ENCODE measurements around the gene IFI44.

Gene IFI44

DNA sequence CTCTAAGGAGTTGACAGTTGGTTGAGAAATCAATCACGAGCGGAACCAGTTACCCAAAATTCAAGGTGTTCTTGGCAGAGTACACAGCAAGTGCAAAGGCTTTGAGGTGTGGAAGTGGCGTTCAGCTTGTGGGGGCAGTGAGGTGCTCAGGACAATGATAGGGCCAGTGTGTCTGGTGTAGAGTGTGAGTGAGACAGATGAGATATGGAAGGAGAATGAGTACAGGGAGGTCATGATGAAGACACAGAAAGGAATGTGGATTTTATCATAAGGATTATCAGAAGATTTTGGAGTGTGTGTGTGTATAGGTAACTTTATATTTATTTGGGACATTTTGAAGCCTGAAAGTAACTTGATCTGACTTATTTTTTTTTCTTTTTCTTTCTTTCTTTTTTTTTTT is 40.9 kb downstream of the IFI44 start:
- no peak for DNase-seq (ENCODE audit: low spot score)
- TF ChIP-seq, protein P1, sequence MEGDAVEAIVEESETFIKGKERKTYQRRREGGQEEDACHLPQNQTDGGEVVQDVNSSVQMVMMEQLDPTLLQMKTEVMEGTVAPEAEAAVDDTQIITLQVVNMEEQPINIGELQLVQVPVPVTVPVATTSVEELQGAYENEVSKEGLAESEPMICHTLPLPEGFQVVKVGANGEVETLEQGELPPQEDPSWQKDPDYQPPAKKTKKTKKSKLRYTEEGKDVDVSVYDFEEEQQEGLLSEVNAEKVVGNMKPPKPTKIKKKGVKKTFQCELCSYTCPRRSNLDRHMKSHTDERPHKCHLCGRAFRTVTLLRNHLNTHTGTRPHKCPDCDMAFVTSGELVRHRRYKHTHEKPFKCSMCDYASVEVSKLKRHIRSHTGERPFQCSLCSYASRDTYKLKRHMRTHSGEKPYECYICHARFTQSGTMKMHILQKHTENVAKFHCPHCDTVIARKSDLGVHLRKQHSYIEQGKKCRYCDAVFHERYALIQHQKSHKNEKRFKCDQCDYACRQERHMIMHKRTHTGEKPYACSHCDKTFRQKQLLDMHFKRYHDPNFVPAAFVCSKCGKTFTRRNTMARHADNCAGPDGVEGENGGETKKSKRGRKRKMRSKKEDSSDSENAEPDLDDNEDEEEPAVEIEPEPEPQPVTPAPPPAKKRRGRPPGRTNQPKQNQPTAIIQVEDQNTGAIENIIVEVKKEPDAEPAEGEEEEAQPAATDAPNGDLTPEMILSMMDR (IDR thresholded peaks at IDR 0.05; ENCODE audit: extremely low read depth, missing control alignments): no peak

DNA sequence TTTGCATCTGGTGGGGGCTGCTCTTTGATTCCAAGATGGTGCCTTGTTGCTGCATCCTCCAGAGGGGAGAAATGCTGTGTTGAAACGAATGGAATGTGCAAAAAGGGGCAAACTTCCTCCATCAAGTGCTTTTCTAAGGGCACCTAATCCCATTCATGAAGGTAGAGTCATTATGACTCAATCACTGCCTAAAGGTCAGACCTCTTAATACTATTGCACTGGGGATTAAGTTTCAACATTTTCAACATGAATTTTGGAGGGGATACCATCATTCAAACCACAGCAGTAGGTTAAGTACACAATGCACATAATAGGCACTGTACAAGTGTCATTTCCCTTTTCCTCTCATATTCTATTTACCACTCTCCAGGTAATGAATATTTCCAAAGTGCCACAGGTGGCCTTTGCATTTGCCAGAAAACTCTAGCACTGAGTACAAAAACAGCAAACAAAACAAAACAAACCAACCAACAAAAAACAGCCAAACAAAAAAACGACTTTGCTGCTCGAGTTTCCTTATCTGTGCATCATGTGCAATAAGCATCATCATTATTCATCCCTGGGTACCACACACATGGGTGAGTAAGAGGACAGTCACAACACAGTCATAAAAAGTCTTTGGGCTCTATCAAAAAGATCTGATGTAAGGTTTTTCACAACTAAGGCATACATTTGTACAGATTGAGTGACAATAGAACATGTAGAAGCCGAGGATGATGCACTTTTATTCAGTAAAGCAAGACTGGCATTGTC is 42.5 kb downstream of the IFI44 start:
- TF ChIP-seq, protein P1 (IDR thresholded peaks at IDR 0.05; ENCODE audit: extremely low read depth, missing control alignments): no peak
- DNase-seq (ENCODE audit: low spot score): no peak

DNA sequence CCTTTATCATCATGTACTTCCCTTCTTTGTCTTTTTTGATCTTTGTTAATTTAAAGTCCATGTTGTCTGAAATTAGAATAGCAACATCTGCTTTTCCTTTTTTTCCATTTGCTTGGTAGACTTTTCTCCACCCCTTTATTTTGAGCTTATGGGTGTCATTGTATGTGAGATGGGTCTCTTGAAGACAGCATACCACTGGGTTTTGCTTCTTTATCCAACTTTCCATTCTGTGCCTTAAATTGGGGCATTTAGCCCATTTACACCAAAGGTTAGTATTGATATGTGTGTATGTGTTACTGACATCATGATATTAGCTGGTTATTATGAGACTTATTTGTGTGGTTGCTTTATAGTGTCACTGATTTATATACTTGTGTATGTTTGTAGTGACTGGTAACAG is 50.2 kb downstream of the IFI44 start:
- TF ChIP-seq, protein P1 (IDR thresholded peaks at IDR 0.05; ENCODE audit: extremely low read depth, missing control alignments): no peak
- no peak for DNase-seq (ENCODE audit: low spot score)

- TF ChIP-seq, protein P1 (IDR thresholded peaks at IDR 0.05; ENCODE audit: extremely low read depth, missing control alignments): no peak
- DNase-seq (ENCODE audit: low spot score): no peak
Measured at GRCh38 chr1:78702426-78702825, 52.8 kb downstream of the IFI44 start.

DNA sequence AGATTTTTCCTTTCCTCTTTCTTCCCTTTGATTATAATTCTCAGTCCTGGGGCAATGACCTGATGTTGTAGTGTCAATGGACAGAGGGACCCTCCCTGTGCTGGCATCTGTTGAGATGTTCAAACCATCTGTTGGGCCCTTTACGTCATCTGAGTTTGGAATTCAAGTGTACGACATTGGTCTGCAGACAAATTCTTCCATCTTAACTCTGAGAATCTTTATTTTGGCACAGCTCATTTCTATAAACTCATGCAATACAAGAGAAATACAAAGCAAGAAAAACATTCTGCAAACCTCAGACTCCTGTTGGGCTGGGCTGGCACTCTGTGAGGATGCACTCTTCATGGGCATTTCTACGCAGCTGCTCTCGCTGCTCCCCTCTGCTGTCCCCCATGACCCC is 54.2 kb downstream of the IFI44 start:
- DNase-seq (ENCODE audit: low spot score): no peak
- TF ChIP-seq, protein P1 (IDR thresholded peaks at IDR 0.05; ENCODE audit: extremely low read depth, missing control alignments): no peak

GRCh38 chr1:78712467-78713051 is 62.9 kb downstream of the IFI44 start:
- no peak for DNase-seq (ENCODE audit: low spot score)
- TF ChIP-seq, protein P1 (IDR thresholded peaks at IDR 0.05; ENCODE audit: extremely low read depth, missing control alignments): no peak

DNA sequence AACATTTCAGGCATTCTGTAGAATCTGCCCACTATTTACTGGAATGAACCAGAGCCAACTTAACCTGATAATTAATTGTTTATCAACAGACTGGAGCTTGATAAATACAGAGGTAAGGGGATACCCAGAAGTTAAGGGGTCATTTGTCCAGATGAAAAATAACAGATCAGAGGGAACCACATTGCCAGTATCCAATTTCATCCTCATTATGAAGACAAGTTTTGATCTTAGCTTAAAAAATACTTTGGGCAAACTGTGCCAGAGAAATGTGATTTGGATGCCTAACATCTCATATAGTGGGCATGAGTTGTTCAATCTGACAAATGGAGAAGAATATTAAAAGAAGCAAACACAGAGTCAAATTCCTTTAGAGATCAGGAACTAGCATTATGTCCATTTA is 63.7 kb downstream of the IFI44 start:
- TF ChIP-seq, protein P1 (IDR thresholded peaks at IDR 0.05; ENCODE audit: extremely low read depth, missing control alignments): no peak
- DNase-seq (ENCODE audit: low spot score): no peak
